SK-MEL-5 (cell line): Measurements from ENCODE around the gene PANX2. TPM values are rescaled to one million over a fixed set of nuclear protein-coding genes. Genes with fewer than 3 reads are reported as not detected.
"Not testable (repeated sequence)": the region's sequence is repeated elsewhere in the genome, so short reads cannot be mapped to it uniquely, and the experiment has no call there.

Experiments
- DNase-seq: peaks from one replicate; pipeline ENCODE4 v3.0.0-alpha.2; 2016; ENCODE audit warnings: low read depth, low spot score
- in situ Hi-C: cut with HindIII; loops from 2 replicates; pipeline ENCODE4 v1.10.0; 2016; ENCODE audit warnings: low sequenced_read_pairs, high pct_unique_total_duplicates, low pct_unique_long_range_greater_than_20kb
- total RNA-seq: library from RNA; depleted of rRNA; stranded (reverse); fragments of >200 nt; shearing (Covaris generic); gene quantifications from 2 replicates; pipeline ENCODE4 v1.2.3, GENCODE V29; 2014

Gene PANX2
- total RNA-seq, 1 experiment from 2014 or later: 0.98 TPM

GRCh38 chr22:50202130-50202666, 31.7 kb downstream of the PANX2 start:
- in situ Hi-C loops: no loop called here
- DNase-seq: no peak

- DNase-seq: no peak
- in situ Hi-C loops: no loop called here
These were observed 32.8 kb downstream of the PANX2 start for GRCh38 chr22:50203288-50203687.

GRCh38 chr22:50204571-50204970, 34.0 kb downstream of the PANX2 start:
- in situ Hi-C loops: no loop called here

GRCh38 chr22:50204998-50205397, 34.5 kb downstream of the PANX2 start:
- DNase-seq, in situ Hi-C loops: not testable (repeated sequence)

More at GRCh38 chr22:50204571-50204970, 34.0 kb downstream of the PANX2 start:
- no peak for DNase-seq

GRCh38 chr22:50205781-50206569, 35.4 kb downstream of the PANX2 start:
- in situ Hi-C loops: no loop called here

GRCh38 chr22:50206599-50206998, 36.1 kb downstream of the PANX2 start:
- in situ Hi-C loops: no loop called here
- DNase-seq: peak; percentile 79

More at GRCh38 chr22:50205781-50206569, 35.4 kb downstream of the PANX2 start:
- DNase-seq: no peak

GRCh38 chr22:50207383-50208140, 37.0 kb downstream of the PANX2 start:
- no peak for DNase-seq
- in situ Hi-C loops: no loop called here

- no peak for DNase-seq
- in situ Hi-C loops: no loop called here
These were observed 38.0 kb downstream of the PANX2 start for GRCh38 chr22:50208430-50208938.

GRCh38 chr22:50208939-50209892, 38.7 kb downstream of the PANX2 start:
- DNase-seq: no peak
- in situ Hi-C loops: no loop called here

- peak; percentile 79 for DNase-seq
- in situ Hi-C loops: no loop called here
These were observed 39.4 kb downstream of the PANX2 start for GRCh38 chr22:50209893-50210292.

- DNase-seq: no peak
- in situ Hi-C loops: no loop called here
These were observed 40.0 kb downstream of the PANX2 start for GRCh38 chr22:50210378-50211139.

- DNase-seq: no peak
- in situ Hi-C loops: no loop called here
These were observed 40.6 kb downstream of the PANX2 start for GRCh38 chr22:50211147-50211546.

GRCh38 chr22:50213263-50213662, 42.7 kb downstream of the PANX2 start:
- no peak for DNase-seq
- in situ Hi-C loops: no loop called here

GRCh38 chr22:50215297-50216054, 44.9 kb downstream of the PANX2 start:
- DNase-seq: no peak
- in situ Hi-C loops: no loop called here

- DNase-seq: no peak
- in situ Hi-C loops: no loop called here
These were observed 45.6 kb downstream of the PANX2 start for GRCh38 chr22:50216055-50216683.
